CD14-positive monocyte (primary cell): Measurements from ENCODE around the gene ZRANB3. TPM values are rescaled to one million over a fixed set of nuclear protein-coding genes. Genes with fewer than 3 reads are reported as not detected.
"Not testable (repeated sequence)": the region's sequence is repeated elsewhere in the genome, so short reads cannot be mapped to it uniquely, and the experiment has no call there.

Experiments
- DNase-seq, 3 donors: peaks; one replicate each; pipeline ENCODE4 v3.0.0-alpha.2; 2011 to 2022
- H2AFZ ChIP-seq: 2 replicates; pipeline ENCODE4 v1.6.0; 2012; ENCODE audit warnings: mild to moderate bottlenecking, low read depth, low read length, inconsistent platforms; ENCODE audit not compliant: insufficient read depth, poor library complexity, severe bottlenecking
- H3K27ac ChIP-seq, 2 donors: 1 replicate in 1 of 2; 2 replicates in 1 of 2; pipeline ENCODE4 v1.5.1; 2012 to 2013; ENCODE audit warnings: low read length in 2 of 2, control low read depth in 1 of 2, inconsistent platforms in 1 of 2, low read depth in 1 of 2, mild to moderate bottlenecking in 1 of 2
- H3K27me3 ChIP-seq, 2 donors: one replicate each; pipeline versions ENCODE4 v1.6.0 to v1.6.1; 2011 to 2013; ENCODE audit warnings: low read length in 2 of 2; ENCODE audit not compliant: control insufficient read depth in 2 of 2, insufficient read depth in 2 of 2
- H3K36me3 ChIP-seq, 2 donors: replicated peaks in 1 of 2; 1 replicate in 1 of 2; 2 replicates in 1 of 2; pipeline versions ENCODE4 v1.5.1 to v1.6.1; 2012 to 2013; ENCODE audit warnings: low read length in 2 of 2, control low read depth in 1 of 2, inconsistent platforms in 1 of 2, mild to moderate bottlenecking in 1 of 2; ENCODE audit not compliant: insufficient read depth in 2 of 2, control insufficient read depth in 1 of 2
- H3K4me1 ChIP-seq, 2 donors: 1 replicate in 1 of 2; 2 replicates in 1 of 2; pipeline versions ENCODE4 v1.5.1 to v1.6.1; 2012 to 2013; ENCODE audit warnings: low read length in 2 of 2, control low read depth in 1 of 2, inconsistent platforms in 1 of 2, mild to moderate bottlenecking in 1 of 2, moderate library complexity in 1 of 2; ENCODE audit not compliant: insufficient read depth in 2 of 2, control insufficient read depth in 1 of 2
- H3K4me2 ChIP-seq: replicated peaks from 2 replicates; pipeline ENCODE3; 2012; ENCODE audit warnings: low read length, moderate library complexity, mild to moderate bottlenecking; ENCODE audit not compliant: poor library complexity, severe bottlenecking; ENCODE audit errors: extremely low read depth
- H3K4me3 ChIP-seq, 3 experiments: fragments of 200-600 bp in 1 of 3; sonication (generic) in 1 of 3; replicated peaks in 1 of 3; 1 replicate in 2 of 3; 2 replicates in 1 of 3; pipeline ENCODE4 v1.5.1; 2011 to 2013; ENCODE audit warnings: low read length in 3 of 3, mild to moderate bottlenecking in 3 of 3, control low read depth in 2 of 3, low read depth in 2 of 3, inconsistent platforms in 1 of 3, moderate library complexity in 1 of 3
- H3K79me2 ChIP-seq: 2 replicates; pipeline ENCODE4 v1.6.0; 2012; ENCODE audit warnings: mild to moderate bottlenecking, control low read depth, inconsistent platforms, low read length, moderate library complexity; ENCODE audit not compliant: insufficient read depth
- H3K9ac ChIP-seq: 2 replicates; pipeline ENCODE4 v1.6.0; 2017; ENCODE audit warnings: low read length, mild to moderate bottlenecking; ENCODE audit not compliant: insufficient read depth, poor library complexity, severe bottlenecking
- H3K9me3 ChIP-seq, 2 donors: replicated peaks in 1 of 2; 1 replicate in 1 of 2; 2 replicates in 1 of 2; pipeline versions ENCODE4 v1.5.1 to v1.6.1; 2012 to 2013; ENCODE audit warnings: low read length in 2 of 2, control low read depth in 1 of 2; ENCODE audit not compliant: control insufficient read depth in 1 of 2, insufficient read depth in 1 of 2
- H4K20me1 ChIP-seq: 2 replicates; pipeline ENCODE4 v1.6.0; 2012; ENCODE audit warnings: mild to moderate bottlenecking, low read length, control low read depth, moderate library complexity; ENCODE audit not compliant: insufficient read depth
- H3K27ac Mint-ChIP-seq, 7 donors: one replicate each; pipeline ENCODE4 v1.8.0; 2020; ENCODE audit warnings: mild to moderate bottlenecking in 7 of 7, mixed read lengths in 7 of 7, moderate library complexity in 6 of 7, inconsistent platforms in 2 of 7
- H3K27me3 Mint-ChIP-seq, 3 donors: one replicate each; pipeline ENCODE4 v1.8.0; 2021 to 2022; ENCODE audit warnings: low read depth in 3 of 3, mild to moderate bottlenecking in 3 of 3, mixed read lengths in 3 of 3, moderate library complexity in 3 of 3, inconsistent platforms in 1 of 3
- H3K36me3 Mint-ChIP-seq, 2 donors: one replicate each; pipeline ENCODE4 v1.8.0; 2020; ENCODE audit warnings: mixed read lengths in 2 of 2, inconsistent platforms in 1 of 2, mild to moderate bottlenecking in 1 of 2
- H3K4me1 Mint-ChIP-seq: one replicate; pipeline ENCODE4 v1.8.0; 2020; ENCODE audit warnings: mild to moderate bottlenecking, mixed read lengths
- H3K4me3 Mint-ChIP-seq, 2 donors: one replicate each; pipeline ENCODE4 v1.8.0; 2020; ENCODE audit warnings: mild to moderate bottlenecking in 2 of 2, mixed read lengths in 2 of 2, moderate library complexity in 1 of 2
- H3K9me3 Mint-ChIP-seq, 7 donors: one replicate each; pipeline ENCODE4 v1.8.0; 2020 to 2022; ENCODE audit warnings: mixed read lengths in 7 of 7, mild to moderate bottlenecking in 6 of 7, moderate library complexity in 6 of 7, inconsistent platforms in 2 of 7
- CTCF ChIP-seq: fragments of 200-600 bp; IDR thresholded peaks from one replicate; pipeline ENCODE4 v1.8.0; 2022; ENCODE audit warnings: antibody characterized with exemption, mild to moderate bottlenecking
- WGBS: methylation state at CpG from one replicate; pipeline ENCODE4 v1.1.5; 2013; ENCODE audit warnings: missing lambda C conversion rate; ENCODE audit not compliant: insufficient coverage; 5-methylcytosine and 5-hydroxymethylcytosine counted together
- intact Hi-C, 2 donors: fragments of 100-400 bp; cut with micrococcal nuclease; formaldehyde crosslinking; loops; one replicate each; pipeline versions ENCODE4 v1.15.0 to v1.15.1; 2023
- polyA plus RNA-seq, 3 donors: library from polyadenylated mRNA; depleted of rRNA in 1 of 3; unstranded in 2 of 3; stranded (reverse) in 1 of 3; fragments of 300-500 nt in 2 of 3; fragments of >200 nt in 1 of 3; fragmentation: Illumina TruSeq in 2 of 3; gene quantifications; 1 replicate in 2 of 3; 2 replicates in 1 of 3; pipeline ENCODE4 v1.2.3, GENCODE V29; 2012 to 2021

ZRANB3 gene
- polyA plus RNA-seq, 3 donors: 0.47 to 3.5 (median 0.64) TPM

- Histone ChIP-seq H3K4me3 (no peak overlapping the region), H3K79me2 (no peaks in the 10 kb centered on the region), H3K27me3 (no peaks in the 10 kb centered on the region), H3K9me3 (peaks cover 13 to 31% of the 10 kb centered on the region in 2 donors), H3K4me1 (no peaks in the 10 kb centered on the region), H3K27ac (no peak overlapping the region), H2AFZ (no peak overlapping the region), H3K4me2 (no peak overlapping the region), H3K36me3 (peaks cover 40 to 54% of the 10 kb centered on the region in 2 donors), H3K9ac (no peak overlapping the region), H4K20me1 (no peaks in the 10 kb centered on the region)
- no peak for DNase-seq
- Mint-ChIP-seq H3K27ac (no peak overlapping the region), H3K4me1 (no peaks in the 10 kb centered on the region), H3K4me3 (no peak overlapping the region), H3K27me3 (peaks cover 0 to 9% (median 1%) of the 10 kb centered on the region in 3 donors), H3K36me3 (peaks cover 43 to 47% of the 10 kb centered on the region in 2 donors), H3K9me3 (peaks cover 9 to 22% (median 17%) of the 10 kb centered on the region in 7 donors)
- 86% methylated on average over 1 of the region's 3 CpGs for WGBS
- no peak for TF ChIP-seq CTCF
- intact Hi-C loops: no loop called here
Observed at GRCh38 chr2:135113322-135113721, 417.7 kb downstream of the ZRANB3 start.

- intact Hi-C loops: not testable (repeated sequence)
- WGBS: 99% methylated on average over 25 of the region's 56 CpGs
Observed at GRCh38 chr2:135105513-135106316, 425.3 kb downstream of the ZRANB3 start.

More at GRCh38 chr2:135105513-135106316, 425.3 kb downstream of the ZRANB3 start:
- H3K4me2 ChIP-seq, H3K27me3 ChIP-seq, H4K20me1 ChIP-seq, H3K4me3 Mint-ChIP-seq, H2AFZ ChIP-seq, H3K9ac ChIP-seq, H3K79me2 ChIP-seq, H3K27ac Mint-ChIP-seq, H3K27me3 Mint-ChIP-seq, H3K4me1 ChIP-seq, H3K4me1 Mint-ChIP-seq, DNase-seq, H3K27ac ChIP-seq, H3K4me3 ChIP-seq: not testable (repeated sequence)
- Histone ChIP-seq H3K36me3 (peaks cover 17 to 43% of the 10 kb centered on the region in 2 donors), H3K9me3 (peaks cover 10 to 27% of the 10 kb centered on the region in 2 donors)
- H3K9me3 Mint-ChIP-seq: peaks cover 19 to 28% (median 26%) of the 10 kb centered on the region in 7 donors
- peaks cover 43 to 48% of the 10 kb centered on the region in 2 donors for H3K36me3 Mint-ChIP-seq
